ENCODE measurements around the gene ZNF304. TPM values are rescaled to one million over a fixed set of nuclear protein-coding genes. Genes with fewer than 3 reads are reported as not detected.

Gene ZNF304
- total RNA-seq, 1 experiment from 2014 or later = 8.1 TPM

GRCh38 chr19:57403737-57404563 lies 52.9 kb downstream of the ZNF304 start:
- no peak for DNase-seq
- H2AFZ ChIP-seq (ENCODE audit: low read length) = no peak overlapping the region
- no peak overlapping the region for H3K9ac ChIP-seq (ENCODE audit: low read length)
- H4K20me1 ChIP-seq (ENCODE audit: low read length) = no peaks in the 10 kb centered on the region
- POLR2A ChIA-PET (ENCODE audit: unreplicated experiment) = no interaction called here
- no peaks in the 10 kb centered on the region for H3K4me1 ChIP-seq (ENCODE audit: insufficient read depth, low read length)
- H3F3A ChIP-seq (ENCODE audit: low read length, unreplicated experiment) = no peaks in the 10 kb centered on the region
- H3K4me3 ChIP-seq (ENCODE audit: low read length) = no peak overlapping the region
- intact Hi-C loops (cut with micrococcal nuclease) = no loop called here
- H3K79me2 ChIP-seq (ENCODE audit: low read length) = no peaks in the 10 kb centered on the region
- CTCF ChIA-PET = no interaction called here
- peaks cover 14% of the 10 kb centered on the region for H3K36me3 ChIP-seq (ENCODE audit: low read depth, low read length)
- ATAC-seq = no peak
- TF ChIP-seq CTCF (conservative IDR thresholded peaks at IDR 0.05; ENCODE audit: low read depth, low read length) (no peak), EZH2 (IDR thresholded peaks at IDR 0.05; ENCODE audit: low read length, unreplicated experiment) (no peak), EZH2phosphoT487 (IDR thresholded peaks at IDR 0.05; ENCODE audit: borderline replicate concordance, low read length) (no peak)
- H3K4me2 ChIP-seq (ENCODE audit: low read length) = no peak overlapping the region
- no TSS peak for BruUV-seq (replicated peaks)
- H3K9me2 ChIP-seq (replicated peaks; ENCODE audit: low read length) = no peaks in the 10 kb centered on the region
- no peaks in the 10 kb centered on the region for H3K9me3 ChIP-seq (ENCODE audit: low read length)
- H3K27me3 ChIP-seq (ENCODE audit: low read length) = no peaks in the 10 kb centered on the region
- no peak overlapping the region for H3K27ac ChIP-seq (ENCODE audit: low read length)

- ChIA-PET POLR2A (ENCODE audit: unreplicated experiment) (no interaction called here), CTCF (no interaction called here)
- H3K4me3 ChIP-seq (ENCODE audit: low read length) = no peak overlapping the region
Observed at GRCh38 chr19:57406516-57407123, 55.5 kb downstream of the ZNF304 start.

More at GRCh38 chr19:57406516-57407123, 55.5 kb downstream of the ZNF304 start:
- no TSS peak for BruUV-seq (replicated peaks)
- H3K27me3 ChIP-seq (ENCODE audit: low read length) = no peaks in the 10 kb centered on the region
- no peak overlapping the region for H2AFZ ChIP-seq (ENCODE audit: low read length)
- no peaks in the 10 kb centered on the region for H3K9me2 ChIP-seq (replicated peaks; ENCODE audit: low read length)
- intact Hi-C loops (cut with micrococcal nuclease) = loop anchor here (5.0 kb wide), 1 partner anchor 751 kb away; no protein-coding TSS in a partner anchor
- H3K4me2 ChIP-seq (ENCODE audit: low read length) = no peak overlapping the region
- no peaks in the 10 kb centered on the region for H3K4me1 ChIP-seq (ENCODE audit: insufficient read depth, low read length)
- no peaks in the 10 kb centered on the region for H4K20me1 ChIP-seq (ENCODE audit: low read length)
- ATAC-seq (peak; percentile 44), DNase-seq (peak; percentile 76)
- peaks cover 6% of the 10 kb centered on the region for H3K79me2 ChIP-seq (ENCODE audit: low read length)
- H3K9ac ChIP-seq (ENCODE audit: low read length) = no peak overlapping the region
- H3F3A ChIP-seq (ENCODE audit: low read length, unreplicated experiment) = no peaks in the 10 kb centered on the region
- H3K9me3 ChIP-seq (ENCODE audit: low read length) = no peaks in the 10 kb centered on the region
- H3K27ac ChIP-seq (ENCODE audit: low read length) = no peak overlapping the region
- TF ChIP-seq EZH2 (IDR thresholded peaks at IDR 0.05; ENCODE audit: low read length, unreplicated experiment) (no peak), CTCF (conservative IDR thresholded peaks at IDR 0.05; ENCODE audit: low read depth, low read length) (peak; percentile 95)
- H3K36me3 ChIP-seq (ENCODE audit: low read depth, low read length) = no peaks in the 10 kb centered on the region

Other genes starting within 250 kb of the ZNF304 start
- gene USP29, start 231.3 kb upstream of the ZNF304 start, total RNA-seq (2014; rRNA removed) = not detected in 2 replicates
- not detected in 2 replicates for gene ZIM3, start 206.1 kb upstream of the ZNF304 start, total RNA-seq (2014; rRNA removed)
- gene DUXA, start 183.8 kb upstream of the ZNF304 start, total RNA-seq (2014; rRNA removed) = not detected in 2 replicates
- 44.1 and 53.9 TPM in 2 replicates for gene ZNF264, start 159.8 kb upstream of the ZNF304 start, total RNA-seq (2014; rRNA removed)
- gene AURKC, start 120.2 kb upstream of the ZNF304 start, total RNA-seq (2014; rRNA removed) = 2.0 and 3.2 TPM in 2 replicates
- gene ZNF805, start 110.6 kb upstream of the ZNF304 start, total RNA-seq (2014; rRNA removed) = 12.9 and 13.1 TPM in 2 replicates
- gene ZNF460, start 70.8 kb upstream of the ZNF304 start, total RNA-seq (2014; rRNA removed) = 39.5 and 60.6 TPM in 2 replicates
- 5.2 and 7.6 TPM in 2 replicates for gene ZNF543, start 30.8 kb upstream of the ZNF304 start, total RNA-seq (2014; rRNA removed)
- 16.1 and 21.0 TPM in 2 replicates for gene TRAPPC2B, start 12.3 kb downstream of the ZNF304 start, total RNA-seq (2014; rRNA removed)
- gene ZNF547, start 12.3 kb downstream of the ZNF304 start, total RNA-seq (2014; rRNA removed) = 0.81 and 3.2 TPM in 2 replicates
- gene ZNF548, start 38.6 kb downstream of the ZNF304 start, total RNA-seq (2014; rRNA removed) = 14.4 and 21.8 TPM in 2 replicates
- gene ZNF17, start 59.9 kb downstream of the ZNF304 start, total RNA-seq (2014; rRNA removed) = 4.7 and 7.8 TPM in 2 replicates
- 17.6 and 21.9 TPM in 2 replicates for gene ZNF749, start 84.1 kb downstream of the ZNF304 start, total RNA-seq (2014; rRNA removed)
- 0.18 TPM in 1 of 2 replicates, not detected in the other for gene VN1R1, start 105.9 kb downstream of the ZNF304 start, total RNA-seq (2014; rRNA removed)
- gene ZNF772, start 126.3 kb downstream of the ZNF304 start, total RNA-seq (2014; rRNA removed) = 12.5 and 14.1 TPM in 2 replicates
- 16.5 and 22.3 TPM in 2 replicates for gene ZNF419, start 136.5 kb downstream of the ZNF304 start, total RNA-seq (2014; rRNA removed)
- gene ZNF773, start 148.7 kb downstream of the ZNF304 start, total RNA-seq (2014; rRNA removed) = 9.0 and 21.1 TPM in 2 replicates
- 4.3 and 5.0 TPM in 2 replicates for gene ZNF549, start 176.1 kb downstream of the ZNF304 start, total RNA-seq (2014; rRNA removed)
- 3.1 and 4.2 TPM in 2 replicates for gene ZNF550, start 208.6 kb downstream of the ZNF304 start, total RNA-seq (2014; rRNA removed)
- 2.4 and 3.6 TPM in 2 replicates for gene ZNF416, start 227.6 kb downstream of the ZNF304 start, total RNA-seq (2014; rRNA removed)
- gene ZIK1, start 232.9 kb downstream of the ZNF304 start, total RNA-seq (2014; rRNA removed) = 0.33 and 0.46 TPM in 2 replicates
- gene ZNF530, start 248.6 kb downstream of the ZNF304 start, total RNA-seq (2014; rRNA removed) = 15.0 and 16.9 TPM in 2 replicates

Measured in PC-3 (cell line).